GM23248 (cell line): ENCODE data around the gene FAM174B. TPM values are rescaled to one million over a fixed set of nuclear protein-coding genes. Genes with fewer than 3 reads are reported as not detected.

Experiments used
- DNase-seq: peaks from one replicate; pipeline ENCODE4 v3.0.0-alpha.2; 2015
- H2AFZ ChIP-seq: fragments of 200-600 bp; sonication (generic); 2 replicates; pipeline ENCODE4 v1.6.1; 2016; ENCODE audit warnings: antibody characterized with exemption
- H3F3A ChIP-seq: fragments of 200-600 bp; sonication (generic); 2 replicates; pipeline ENCODE4 v1.6.1; 2016; ENCODE audit warnings: mild to moderate bottlenecking, antibody characterized with exemption, mixed run types; ENCODE audit not compliant: insufficient read depth
- H3K27ac ChIP-seq: fragments of 200-600 bp; sonication (generic); 2 replicates; pipeline ENCODE4 v1.5.1; 2016; ENCODE audit warnings: mild to moderate bottlenecking
- H3K27me3 ChIP-seq: fragments of 200-600 bp; sonication (generic); replicated peaks from 2 replicates; pipeline ENCODE4 v1.6.1; 2016; ENCODE audit warnings: mild to moderate bottlenecking; ENCODE audit not compliant: insufficient read depth
- H3K36me3 ChIP-seq: fragments of 200-600 bp; sonication (generic); 2 replicates; pipeline ENCODE4 v1.6.1; 2016; ENCODE audit warnings: low read depth, mild to moderate bottlenecking
- H3K4me1 ChIP-seq: fragments of 200-600 bp; sonication (generic); 2 replicates; pipeline ENCODE4 v1.6.1; 2016; ENCODE audit warnings: mild to moderate bottlenecking; ENCODE audit not compliant: insufficient read depth
- H3K4me2 ChIP-seq: fragments of 200-600 bp; sonication (generic); one replicate; pipeline ENCODE4 v1.6.1; 2016; ENCODE audit warnings: mild to moderate bottlenecking; ENCODE audit not compliant: unreplicated experiment
- H3K4me3 ChIP-seq: fragments of 200-600 bp; sonication (generic); 2 replicates; pipeline ENCODE4 v1.5.1; 2016; ENCODE audit warnings: mild to moderate bottlenecking
- H3K79me2 ChIP-seq: fragments of 200-600 bp; sonication (generic); 2 replicates; pipeline ENCODE4 v1.6.1; 2016; ENCODE audit warnings: mild to moderate bottlenecking; ENCODE audit not compliant: insufficient read depth
- H3K9ac ChIP-seq: fragments of 200-600 bp; sonication (generic); 2 replicates; pipeline ENCODE4 v1.6.1; 2016; ENCODE audit warnings: mild to moderate bottlenecking
- H3K9me2 ChIP-seq: fragments of 200-600 bp; sonication (generic); 2 replicates; pipeline ENCODE4 v1.6.1; 2016; ENCODE audit warnings: mixed run types, mild to moderate bottlenecking, moderate library complexity; ENCODE audit not compliant: insufficient read depth
- H3K9me3 ChIP-seq: fragments of 200-600 bp; sonication (generic); one replicate; pipeline ENCODE4 v1.6.1; 2017; ENCODE audit warnings: low read depth
- H4K20me1 ChIP-seq: fragments of 200-600 bp; sonication (generic); 2 replicates; pipeline ENCODE4 v1.6.0; 2016; ENCODE audit not compliant: insufficient read depth
- EZH2 ChIP-seq: fragments of 200-600 bp; sonication (generic); IDR thresholded peaks from 2 replicates; pipeline ENCODE4 v1.6.1; 2018; ENCODE audit warnings: antibody characterized with exemption, mild to moderate bottlenecking; ENCODE audit not compliant: insufficient read depth, poor library complexity, severe bottlenecking
- EZH2phosphoT487 ChIP-seq: fragments of 200-600 bp; sonication (generic); IDR thresholded peaks from 2 replicates; pipeline ENCODE4 v1.6.1; 2018; ENCODE audit warnings: antibody characterized with exemption, moderate library complexity, mild to moderate bottlenecking, low read depth; ENCODE audit not compliant: insufficient read depth
- WGBS, 2 experiments: methylation state at CpG; one replicate each; pipeline ENCODE4 v1.1.6; 2015 to 2017; ENCODE audit warnings: low lambda C conversion rate in 2 of 2, low coverage in 1 of 2; ENCODE audit errors: missing lambda C conversion rate in 2 of 2; 5-methylcytosine and 5-hydroxymethylcytosine counted together
- in situ Hi-C: fragments of 300-500 bp; cut with MboI; formaldehyde crosslinking; loops from 2 replicates; pipeline ENCODE4 v1.15.0; 2020
- polyA plus RNA-seq: library from polyadenylated mRNA; unstranded; fragments of >200 nt; fragmentation: Nextera tagmentation; extraction: Ambion mirVana; gene quantifications from 2 replicates; pipeline ENCODE4 v1.2.1, GENCODE V29; 2016
- total RNA-seq: library from RNA; depleted of rRNA; stranded (reverse); fragments of >200 nt; shearing (Covaris generic); gene quantifications from 2 replicates; pipeline ENCODE4 v1.2.3, GENCODE V29; 2014

Gene FAM174B
- total and polyA plus RNA-seq, 2 experiments from 2014 or later: 1.8 to 4.4 TPM

DNA sequence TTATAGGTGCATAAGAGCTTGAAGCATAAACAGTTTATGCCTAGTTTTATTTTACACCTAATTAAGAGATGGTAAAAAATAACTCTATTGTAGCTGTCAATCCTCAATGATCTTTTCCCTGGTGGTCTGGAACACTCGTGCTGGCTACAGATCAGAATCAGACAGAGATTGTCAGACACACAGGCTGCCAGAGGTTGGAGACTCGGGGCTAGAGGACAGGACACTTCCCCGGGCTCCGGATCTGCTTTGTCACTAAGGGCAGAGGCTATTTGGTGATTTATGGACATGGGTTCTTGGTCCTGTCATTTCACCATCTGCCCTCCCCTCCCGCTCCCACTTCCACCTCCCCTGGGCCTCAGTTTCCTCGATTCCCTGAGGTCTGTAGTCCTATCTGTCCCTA is 16.5 kb upstream of the FAM174B start:
- Histone ChIP-seq H3K36me3 (no peaks in the 10 kb centered on the region), H3K4me1 (no peaks in the 10 kb centered on the region), H3K4me2 (no peak overlapping the region), H3K9ac (no peak overlapping the region), H3K79me2 (no peaks in the 10 kb centered on the region), H3K27ac (no peak overlapping the region), H4K20me1 (no peaks in the 10 kb centered on the region), H2AFZ (no peak overlapping the region), H3K9me2 (no peaks in the 10 kb centered on the region), H3F3A (no peaks in the 10 kb centered on the region), H3K9me3 (no peaks in the 10 kb centered on the region), H3K27me3 (peaks cover 16% of the 10 kb centered on the region), H3K4me3 (no peak overlapping the region)
- in situ Hi-C loops: no loop called here
- no peak for DNase-seq
- 58 to 61% methylated on average over 6 of the region's 6 CpGs for WGBS, 2 experiments
- no peak for TF ChIP-seq EZH2phosphoT487
- no peak for TF ChIP-seq EZH2

DNA sequence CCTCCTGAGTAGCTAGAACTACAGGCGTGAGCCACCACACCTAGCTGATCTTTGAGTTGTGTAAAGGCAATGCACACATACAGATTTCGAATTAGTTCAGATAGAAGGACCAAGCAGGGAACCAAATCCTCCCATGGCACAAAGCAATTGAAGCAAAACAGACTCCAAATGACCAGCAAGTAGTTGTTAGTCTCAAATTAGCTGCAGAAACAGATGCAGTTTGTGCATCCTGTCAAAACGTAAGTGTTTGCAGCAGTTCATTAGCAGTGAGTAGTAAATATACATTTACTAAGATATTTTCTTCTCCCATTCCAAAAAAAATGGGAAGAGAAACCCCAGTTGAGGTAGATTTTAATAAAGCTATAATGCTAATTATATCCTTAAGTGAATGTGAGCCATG is 15.8 kb upstream of the FAM174B start:
- Histone ChIP-seq H2AFZ (no peak overlapping the region), H3K9me3 (no peaks in the 10 kb centered on the region), H4K20me1 (no peaks in the 10 kb centered on the region), H3K4me1 (no peaks in the 10 kb centered on the region), H3K4me3 (no peak overlapping the region), H3K9me2 (no peaks in the 10 kb centered on the region), H3K79me2 (no peaks in the 10 kb centered on the region), H3K27ac (no peak overlapping the region), H3K36me3 (no peaks in the 10 kb centered on the region), H3K4me2 (no peak overlapping the region), H3K9ac (no peak overlapping the region), H3K27me3 (peaks cover 20% of the 10 kb centered on the region), H3F3A (no peaks in the 10 kb centered on the region)
- TF ChIP-seq EZH2phosphoT487 (no peak), EZH2 (no peak)
- 59 to 78% methylated on average over 3 of the region's 3 CpGs for WGBS, 2 experiments
- in situ Hi-C loops: no loop called here
- DNase-seq: no peak

DNA sequence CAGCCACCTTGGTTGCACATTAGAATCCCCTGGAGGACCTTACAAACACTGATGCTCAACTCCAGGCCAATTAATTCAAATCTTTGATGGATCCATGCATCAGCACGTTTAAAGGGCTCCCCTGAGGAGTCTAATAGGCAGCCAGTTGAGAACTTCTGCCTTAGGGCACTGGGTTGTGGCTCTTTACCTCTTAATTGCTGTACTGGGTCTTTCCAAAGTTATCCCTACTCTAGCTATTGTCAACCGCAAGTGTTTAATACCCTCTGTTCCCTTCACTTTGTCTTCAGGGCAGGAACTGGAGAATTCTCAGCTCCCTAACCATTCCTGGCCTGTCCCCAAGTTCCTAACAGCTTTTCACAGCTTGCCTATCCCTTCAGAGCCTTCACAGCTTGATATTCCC is 15.0 kb upstream of the FAM174B start:
- Histone ChIP-seq H3K4me1 (no peaks in the 10 kb centered on the region), H3K27me3 (peaks cover 22% of the 10 kb centered on the region), H3F3A (no peaks in the 10 kb centered on the region), H4K20me1 (no peaks in the 10 kb centered on the region), H3K9me2 (no peaks in the 10 kb centered on the region), H3K4me3 (no peak overlapping the region), H2AFZ (no peak overlapping the region), H3K36me3 (no peaks in the 10 kb centered on the region), H3K9ac (no peak overlapping the region), H3K79me2 (no peaks in the 10 kb centered on the region), H3K9me3 (no peaks in the 10 kb centered on the region), H3K4me2 (no peak overlapping the region), H3K27ac (no peak overlapping the region)
- TF ChIP-seq EZH2phosphoT487 (no peak), EZH2 (no peak)
- in situ Hi-C loops: no loop called here
- 66 to 67% methylated on average over 2 of the region's 2 CpGs for WGBS, 2 experiments
- no peak for DNase-seq

DNA sequence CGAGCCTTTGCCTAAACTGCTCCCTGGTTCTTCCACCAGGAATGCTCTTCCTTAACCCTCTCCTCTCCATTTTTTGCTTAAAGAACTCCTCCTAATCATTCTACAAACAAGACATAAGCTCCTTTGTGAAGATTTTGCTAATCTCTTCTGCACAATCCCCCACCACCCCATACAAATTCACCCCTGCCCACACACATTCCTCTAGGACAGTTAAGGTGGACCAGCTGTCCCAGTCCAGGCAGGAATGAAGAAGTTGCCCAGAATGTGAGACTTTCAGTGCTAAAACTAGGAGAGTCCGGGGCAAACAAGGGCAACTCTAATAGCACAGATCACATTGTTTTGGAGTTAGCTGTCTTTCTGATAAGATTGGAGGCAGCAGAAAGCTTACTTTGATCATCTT is 13.9 kb upstream of the FAM174B start:
- WGBS, 2 experiments: 52 to 56% methylated on average over 2 of the region's 2 CpGs
- no peak overlapping the region for H3K4me3 ChIP-seq
- in situ Hi-C loops: no loop called here
- no peak overlapping the region for H2AFZ ChIP-seq
- H3K36me3 ChIP-seq: no peaks in the 10 kb centered on the region
- H3K27me3 ChIP-seq: peaks cover 22% of the 10 kb centered on the region
- TF ChIP-seq EZH2phosphoT487 (no peak), EZH2 (no peak)
- no peaks in the 10 kb centered on the region for H3K79me2 ChIP-seq
- no peaks in the 10 kb centered on the region for H3F3A ChIP-seq
- no peaks in the 10 kb centered on the region for H3K9me3 ChIP-seq
- H3K9me2 ChIP-seq: no peaks in the 10 kb centered on the region
- no peak for DNase-seq
- H3K9ac ChIP-seq: no peak overlapping the region
- H3K4me2 ChIP-seq: no peak overlapping the region
- H4K20me1 ChIP-seq: no peaks in the 10 kb centered on the region
- H3K4me1 ChIP-seq: 0 out of 2 replicates have a peak, but pooled peaks cover 4% of the 10 kb centered on the region
- no peak overlapping the region for H3K27ac ChIP-seq

DNA sequence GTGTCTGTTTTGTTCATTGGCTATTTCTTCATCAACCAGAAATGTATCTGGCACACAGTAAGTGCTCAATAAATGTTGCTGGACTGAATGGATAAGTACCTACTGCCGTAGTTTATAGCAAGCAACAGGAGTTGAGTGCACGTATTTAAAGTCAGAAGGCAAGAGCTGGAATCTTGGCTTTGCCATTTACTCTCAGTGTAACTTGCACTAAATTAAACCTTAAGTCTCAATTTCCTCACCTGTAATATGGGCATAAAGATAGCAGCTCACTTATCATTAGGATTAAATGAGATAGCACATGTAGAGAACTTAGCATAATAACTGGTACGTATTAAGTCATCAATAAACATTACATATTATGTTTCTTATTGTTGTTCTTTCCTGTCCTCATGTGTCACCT is 13.0 kb upstream of the FAM174B start:
- Histone ChIP-seq H3F3A (no peaks in the 10 kb centered on the region), H3K4me2 (no peak overlapping the region), H3K4me3 (no peak overlapping the region), H2AFZ (no peak overlapping the region), H3K9ac (no peak overlapping the region), H4K20me1 (no peaks in the 10 kb centered on the region), H3K79me2 (no peaks in the 10 kb centered on the region), H3K4me1 (0 out of 2 replicates have a peak, but pooled peaks cover 4% of the 10 kb centered on the region), H3K27ac (no peak overlapping the region), H3K9me3 (no peaks in the 10 kb centered on the region), H3K27me3 (peaks cover 22% of the 10 kb centered on the region), H3K9me2 (no peaks in the 10 kb centered on the region), H3K36me3 (no peaks in the 10 kb centered on the region)
- TF ChIP-seq EZH2: no peak
- no peak for DNase-seq
- in situ Hi-C loops: no loop called here
- WGBS, 2 experiments: 77 to 79% methylated on average over 3 of the region's 3 CpGs
